ENCODE data around the gene MTHFR.

DNA sequence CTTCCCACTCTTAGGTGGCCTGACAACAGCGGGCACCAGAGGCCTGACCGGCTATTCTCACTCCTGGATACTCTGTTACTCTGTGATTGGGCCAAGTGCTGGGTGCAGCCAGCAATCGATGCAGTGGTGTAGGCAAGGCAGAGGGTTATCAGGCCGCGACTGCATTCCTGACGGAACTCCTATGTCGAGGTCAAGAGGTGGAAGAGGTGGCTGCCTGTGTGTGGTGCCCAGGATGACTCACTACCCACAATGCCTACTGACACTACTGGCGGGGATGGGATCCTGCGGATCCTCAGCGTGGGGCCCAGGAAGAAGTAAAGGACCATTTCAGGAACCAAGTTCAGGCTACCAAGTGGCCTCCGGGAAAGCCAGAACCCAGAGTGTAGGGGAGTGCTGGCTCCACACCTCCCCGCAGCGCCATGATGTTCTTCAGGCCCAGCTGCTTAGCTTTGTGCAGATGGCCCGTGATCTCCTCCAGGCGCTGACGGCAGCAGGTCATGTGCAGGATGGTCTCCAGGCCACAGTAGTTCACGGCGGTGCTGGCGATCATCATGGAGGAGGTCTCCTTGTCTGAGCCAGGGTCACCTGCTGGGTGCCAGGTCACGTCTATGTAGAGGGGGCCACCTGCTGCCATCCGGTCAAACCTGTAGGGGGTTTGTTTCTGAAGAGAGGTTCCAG lies 4.9 kb downstream of the MTHFR start:
- TF ChIP-seq EP300 (IDR thresholded peaks at IDR 0.05): no peak
- TF ChIP-seq CTCF (IDR thresholded peaks at IDR 0.05): no peak
- TF ChIP-seq POLR2A (IDR thresholded peaks at IDR 0.05): no peak
- no peak for TF ChIP-seq POLR2AphosphoS5 (IDR thresholded peaks at IDR 0.05)

Data from sigmoid colon (tissue), 4 donors.